Activated T-cell treated with anti-CD3 and anti-CD28 coated beads for 1 hour (primary cell): Measurements from ENCODE around the gene C2orf72.

ENCODE experiments used
- DNase-seq: peaks from one replicate; pipeline ENCODE4 v3.0.0-alpha.2; 2020; ENCODE audit warnings: low read depth

The C2orf72 gene

GRCh38 chr2:231069379-231070054 lies 32.2 kb downstream of the C2orf72 start:
- DNase-seq = no peak

- DNase-seq = no peak
Observed at GRCh38 chr2:231084565-231084964, 47.2 kb downstream of the C2orf72 start.

- DNase-seq = no peak
Observed at GRCh38 chr2:231088754-231089153, 51.4 kb downstream of the C2orf72 start.

- no peak for DNase-seq
Observed at GRCh38 chr2:231093933-231094332, 56.6 kb downstream of the C2orf72 start.

GRCh38 chr2:231094736-231095346 lies 57.5 kb downstream of the C2orf72 start:
- DNase-seq = no peak
